ENCODE results near the gene SERPINB12. TPM values are rescaled to one million over a fixed set of nuclear protein-coding genes. Genes with fewer than 3 reads are reported as not detected.

Gene SERPINB12
- total RNA-seq, 1 experiment from 2014 or later: not detected

DNA sequence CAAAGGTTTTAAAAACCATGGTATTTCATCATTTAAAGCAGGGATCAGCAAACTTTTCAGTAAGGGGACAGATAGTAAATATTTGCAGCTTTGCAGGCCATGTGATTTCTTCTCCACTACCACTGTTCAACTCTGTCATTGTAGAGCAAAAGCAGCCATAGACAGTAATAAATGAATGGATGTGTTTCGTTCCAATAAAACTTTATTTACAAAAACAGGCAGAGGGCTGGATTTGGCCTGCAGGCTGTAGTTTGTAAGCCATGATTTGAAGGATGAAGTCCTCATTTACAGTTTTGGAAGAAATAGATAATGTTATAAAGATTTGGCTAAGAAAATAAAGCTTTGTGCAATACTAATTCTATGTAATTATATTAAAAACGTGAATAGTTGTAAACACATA lies 1.8 kb downstream of the SERPINB12 start:
- H3K4me2 ChIP-seq (ENCODE audit: insufficient read depth, insufficient read length, low read length): no peak overlapping the region
- no peaks in the 10 kb centered on the region for H3K79me2 ChIP-seq (ENCODE audit: insufficient read depth, low read length)
- no peak overlapping the region for H2BK120ac ChIP-seq (ENCODE audit: low read depth, low read length, poor library complexity, severe bottlenecking)
- no peak overlapping the region for H2BK15ac ChIP-seq (ENCODE audit: low read depth, low read length)
- no peaks in the 10 kb centered on the region for H3K27me3 ChIP-seq (ENCODE audit: insufficient read depth, low read length)
- no peak overlapping the region for H2AK5ac ChIP-seq (ENCODE audit: insufficient read length, low read length)
- no peak overlapping the region for H2BK20ac ChIP-seq (ENCODE audit: low read depth, low read length, poor library complexity, severe bottlenecking)
- no peaks in the 10 kb centered on the region for H3K27me3 Mint-ChIP-seq (ENCODE audit: low read depth)
- no peak overlapping the region for H4K91ac ChIP-seq (ENCODE audit: insufficient read length, low read depth, low read length)
- no peaks in the 10 kb centered on the region for H3K36me3 Mint-ChIP-seq (ENCODE audit: insufficient read depth in 1 of 3, low read depth in 3 of 3)
- no peak for DNase-seq
- no peaks in the 10 kb centered on the region for H3K4me1 ChIP-seq (ENCODE audit: insufficient read depth, low read length)
- H3K27ac Mint-ChIP-seq: no peak overlapping the region
- no peak overlapping the region for H3K4me3 Mint-ChIP-seq
- H3K23ac ChIP-seq (ENCODE audit: insufficient read length, low read depth, low read length): no peak overlapping the region
- H4K5ac ChIP-seq (ENCODE audit: insufficient read length, low read depth, low read length): no peak overlapping the region
- TF ChIP-seq, protein P1, sequence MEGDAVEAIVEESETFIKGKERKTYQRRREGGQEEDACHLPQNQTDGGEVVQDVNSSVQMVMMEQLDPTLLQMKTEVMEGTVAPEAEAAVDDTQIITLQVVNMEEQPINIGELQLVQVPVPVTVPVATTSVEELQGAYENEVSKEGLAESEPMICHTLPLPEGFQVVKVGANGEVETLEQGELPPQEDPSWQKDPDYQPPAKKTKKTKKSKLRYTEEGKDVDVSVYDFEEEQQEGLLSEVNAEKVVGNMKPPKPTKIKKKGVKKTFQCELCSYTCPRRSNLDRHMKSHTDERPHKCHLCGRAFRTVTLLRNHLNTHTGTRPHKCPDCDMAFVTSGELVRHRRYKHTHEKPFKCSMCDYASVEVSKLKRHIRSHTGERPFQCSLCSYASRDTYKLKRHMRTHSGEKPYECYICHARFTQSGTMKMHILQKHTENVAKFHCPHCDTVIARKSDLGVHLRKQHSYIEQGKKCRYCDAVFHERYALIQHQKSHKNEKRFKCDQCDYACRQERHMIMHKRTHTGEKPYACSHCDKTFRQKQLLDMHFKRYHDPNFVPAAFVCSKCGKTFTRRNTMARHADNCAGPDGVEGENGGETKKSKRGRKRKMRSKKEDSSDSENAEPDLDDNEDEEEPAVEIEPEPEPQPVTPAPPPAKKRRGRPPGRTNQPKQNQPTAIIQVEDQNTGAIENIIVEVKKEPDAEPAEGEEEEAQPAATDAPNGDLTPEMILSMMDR (conservative IDR thresholded peaks at IDR 0.05): no peak
- H2AFZ ChIP-seq (ENCODE audit: low read length): no peak overlapping the region
- no CpG with 5 or more reads among the region's 2 CpGs for WGBS (ENCODE audit: extremely low coverage, insufficient read length, low lambda C conversion rate)
- H3K14ac ChIP-seq (ENCODE audit: insufficient read depth, low read length): no peak overlapping the region
- no peak overlapping the region for H4K8ac ChIP-seq (replicated peaks; ENCODE audit: insufficient read length, low read depth, low read length)
- H3K23me2 ChIP-seq (ENCODE audit: insufficient read length, low read depth, low read length, poor library complexity, severe bottlenecking): no peaks in the 10 kb centered on the region
- H3K9ac ChIP-seq (ENCODE audit: extremely low read depth, insufficient read length, low read length): no peak overlapping the region
- H3K4me1 Mint-ChIP-seq: peaks cover 12 to 13% of the 10 kb centered on the region in 2 experiments
- no peak overlapping the region for H2BK12ac ChIP-seq (ENCODE audit: insufficient read length, low read depth, low read length)
- H3K18ac ChIP-seq (ENCODE audit: insufficient read length, low read depth, low read length): no peak overlapping the region
- H3K9me3 Mint-ChIP-seq: no peaks in the 10 kb centered on the region
- no peak overlapping the region for H3K27ac ChIP-seq (ENCODE audit: insufficient read length, low read depth, low read length)
- H3K9me3 ChIP-seq (ENCODE audit: control insufficient read depth, low read depth, low read length): no peaks in the 10 kb centered on the region
- H4K20me1 ChIP-seq (ENCODE audit: control insufficient read depth, insufficient read depth, insufficient read length): no peaks in the 10 kb centered on the region
- no peak overlapping the region for H2BK5ac ChIP-seq (ENCODE audit: insufficient read length, low read length)
- H3K56ac ChIP-seq (ENCODE audit: insufficient read length, low read depth, low read length): no peak overlapping the region
- no peak overlapping the region for H3K4ac ChIP-seq (ENCODE audit: low read depth, low read length)
- no peaks in the 10 kb centered on the region for H3K79me1 ChIP-seq (ENCODE audit: insufficient read depth, low read depth, low read length, poor library complexity, severe bottlenecking)
- no peak overlapping the region for H3T11ph ChIP-seq (ENCODE audit: low read length)
